GM19397 (cell line): ENCODE data around the gene POM121L2.

Experiments
- ATAC-seq: cut with Tn5 transposase; IDR thresholded peaks from one replicate; pipeline ENCODE4 v1.9.1; 2021; ENCODE audit warnings: mild to moderate bottlenecking, moderate library complexity; ENCODE audit not compliant: unreplicated experiment

POM121L2 gene

GRCh38 chr6:27312146-27312949 lies at the start of gene POM121L2:
POM121L2 (minus strand) TSS chr6:27312273; CDS start chr6:27312170, 103 bp downstream.
- ATAC-seq = peak; percentile 57

GRCh38 chr6:27359231-27359630 lies 47.2 kb upstream of the POM121L2 start:
- no peak for ATAC-seq

- no peak for ATAC-seq
Observed at GRCh38 chr6:27358786-27359185, 46.7 kb upstream of the POM121L2 start.

- ATAC-seq = no peak
Observed at GRCh38 chr6:27352850-27353249, 40.8 kb upstream of the POM121L2 start.

- ATAC-seq = no peak
Observed at GRCh38 chr6:27334141-27334540, 22.1 kb upstream of the POM121L2 start.

GRCh38 chr6:27333642-27334040 lies 21.6 kb upstream of the POM121L2 start:
- ATAC-seq = no peak

GRCh38 chr6:27332692-27333641 lies 20.9 kb upstream of the POM121L2 start:
- ATAC-seq = no peak

GRCh38 chr6:27327023-27327738 lies 15.1 kb upstream of the POM121L2 start:
- ATAC-seq = no peak

- ATAC-seq = no peak
Observed at GRCh38 chr6:27321901-27322300, 9.8 kb upstream of the POM121L2 start.

- ATAC-seq = no peak
Observed at GRCh38 chr6:27321370-27321769, 9.3 kb upstream of the POM121L2 start.

- ATAC-seq = no peak
Observed at GRCh38 chr6:27318973-27319372, 6.9 kb upstream of the POM121L2 start.

- no peak for ATAC-seq
Observed at GRCh38 chr6:27314046-27314445, 2.0 kb upstream of the POM121L2 start.

GRCh38 chr6:27312950-27313271 lies 838 bp upstream of the POM121L2 start:
- no peak for ATAC-seq

- no peak for ATAC-seq
Observed at GRCh38 chr6:27311806-27312145, 297 bp downstream of the POM121L2 start.

- no peak for ATAC-seq
Observed at GRCh38 chr6:27303613-27304272, 8.3 kb downstream of the POM121L2 start.

GRCh38 chr6:27297857-27298730 lies 14.0 kb downstream of the POM121L2 start:
- no peak for ATAC-seq

GRCh38 chr6:27297484-27297856 lies 14.6 kb downstream of the POM121L2 start:
- no peak for ATAC-seq

- no peak for ATAC-seq
Observed at GRCh38 chr6:27296106-27296783, 15.8 kb downstream of the POM121L2 start.

- no peak for ATAC-seq
Observed at GRCh38 chr6:27295301-27296079, 16.6 kb downstream of the POM121L2 start.
